OCI-LY1 (cell line): Measurements from ENCODE around the gene MRE11.

Experiments
- H2AFZ ChIP-seq: fragments of 200-600 bp; sonication (generic), shearing (Covaris generic); 2 replicates; pipeline ENCODE4 v1.6.0; 2014; ENCODE audit warnings: antibody characterized with exemption, mild to moderate bottlenecking, low read length
- H3F3A ChIP-seq: fragments of 200-600 bp; sonication (generic), shearing (Covaris generic); 2 replicates; pipeline ENCODE4 v1.6.0; 2014; ENCODE audit warnings: mild to moderate bottlenecking, antibody characterized with exemption, low read length, moderate library complexity; ENCODE audit not compliant: insufficient read depth
- H3K27ac ChIP-seq: fragments of 200-600 bp; sonication (generic); 2 replicates; pipeline ENCODE4 v1.5.1; 2014; ENCODE audit warnings: low read length, mixed run types, mild to moderate bottlenecking, low read depth; ENCODE audit not compliant: poor library complexity, severe bottlenecking
- H3K27me3 ChIP-seq: fragments of 200-600 bp; sonication (generic); 2 replicates; pipeline ENCODE4 v1.6.0; 2014; ENCODE audit warnings: antibody characterized with exemption, mild to moderate bottlenecking, low read length, moderate library complexity; ENCODE audit not compliant: insufficient read depth
- H3K36me3 ChIP-seq: fragments of 200-600 bp; sonication (generic); 2 replicates; pipeline ENCODE4 v1.6.1; 2014; ENCODE audit warnings: mild to moderate bottlenecking, antibody characterized with exemption, low read length, moderate library complexity, mixed read lengths; ENCODE audit not compliant: insufficient read depth
- H3K4me1 ChIP-seq: fragments of 200-600 bp; sonication (generic); 2 replicates; pipeline ENCODE4 v1.5.1; 2014; ENCODE audit warnings: mild to moderate bottlenecking, low read length, moderate library complexity; ENCODE audit not compliant: insufficient read depth, severe bottlenecking
- H3K4me2 ChIP-seq: fragments of 200-600 bp; sonication (generic), shearing (Covaris generic); 2 replicates; pipeline ENCODE4 v1.6.1; 2014; ENCODE audit warnings: low read length
- H3K4me3 ChIP-seq: fragments of 200-600 bp; sonication (generic); 2 replicates; pipeline ENCODE4 v1.5.1; 2014; ENCODE audit warnings: low read length, low read depth, mild to moderate bottlenecking, mixed read lengths; ENCODE audit not compliant: poor library complexity, severe bottlenecking
- H3K79me2 ChIP-seq: fragments of 200-600 bp; shearing (Covaris generic); 2 replicates; pipeline ENCODE4 v1.6.1; 2016; ENCODE audit warnings: mixed run types, low read length, mixed read lengths; ENCODE audit not compliant: insufficient read depth
- H3K9ac ChIP-seq: fragments of 200-600 bp; sonication (generic), shearing (Covaris generic); 2 replicates; pipeline ENCODE4 v1.6.1; 2014; ENCODE audit warnings: mild to moderate bottlenecking, low read length, mixed read lengths
- H3K9me2 ChIP-seq: fragments of 200-600 bp; sonication (generic), shearing (Covaris generic); 2 replicates; pipeline ENCODE4 v1.6.1; 2014; ENCODE audit warnings: low read depth, mild to moderate bottlenecking, low read length, mixed read lengths
- H3K9me3 ChIP-seq: fragments of 200-600 bp; shearing (Covaris generic); 2 replicates; pipeline ENCODE4 v1.6.1; 2014; ENCODE audit warnings: low read length, mixed read lengths
- H4K20me1 ChIP-seq: fragments of 200-600 bp; sonication (generic), shearing (Covaris generic); 2 replicates; pipeline ENCODE4 v1.6.0; 2016; ENCODE audit warnings: mild to moderate bottlenecking, low read length; ENCODE audit not compliant: insufficient read depth
- EZH2 ChIP-seq: fragments of 200-600 bp; sonication (generic), shearing (Covaris generic); IDR thresholded peaks from 2 replicates; pipeline ENCODE4 v1.8.0; 2017; ENCODE audit warnings: borderline replicate concordance, mixed run types, mild to moderate bottlenecking, antibody characterized with exemption, low read length, moderate library complexity, mixed read lengths
- TF ChIP-seq, protein P1 (sequence below): fragments of 200-600 bp; sonication (generic), shearing (Covaris generic); IDR thresholded peaks from 2 replicates; pipeline ENCODE4 v1.5.1; 2017; ENCODE audit warnings: mild to moderate bottlenecking, antibody characterized with exemption, low read length, moderate library complexity, mixed read lengths

MRE11 gene

GRCh38 chr11:94493281-94494125 is at the start of gene MRE11, which contains the start of gene ANKRD49:
Gene MRE11, minus strand, starts transcription at chr11:94493844. Its CDS starts 1,043 bp downstream, at chr11:94492801.
Gene ANKRD49, plus strand, starts transcription at chr11:94493984. Its CDS starts 2,710 bp downstream, at chr11:94496694.
- Histone ChIP-seq H3K9me2 (no peaks in the 10 kb centered on the region), H3K9me3 (no peaks in the 10 kb centered on the region), H3F3A (no peaks in the 10 kb centered on the region)

DNA sequence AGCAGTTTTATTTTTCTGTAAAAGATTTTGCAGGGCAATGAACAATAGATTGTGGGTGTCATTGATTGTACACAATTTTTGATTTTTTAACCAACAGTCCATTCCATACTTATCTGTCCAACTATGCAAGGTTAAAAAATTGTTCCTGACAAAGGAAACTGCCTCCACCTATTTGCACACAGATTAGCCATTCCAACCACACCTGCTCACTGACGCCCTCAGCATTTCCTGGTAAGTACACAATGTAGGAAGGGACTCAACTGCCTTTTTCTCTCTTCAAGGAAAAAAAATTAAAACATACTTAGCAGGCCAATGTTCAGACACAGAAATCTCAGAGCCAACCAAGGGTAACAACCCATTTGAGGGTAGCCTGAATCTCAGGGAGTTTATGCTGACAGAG is 45.8 kb upstream of the MRE11 start:
- no peaks in the 10 kb centered on the region for H3F3A ChIP-seq
- no peak overlapping the region for H3K27ac ChIP-seq
- no peak overlapping the region for H3K9ac ChIP-seq
- H3K9me3 ChIP-seq, result no peaks in the 10 kb centered on the region
- H3K9me2 ChIP-seq, result no peaks in the 10 kb centered on the region
- H3K4me3 ChIP-seq, result no peak overlapping the region
- H3K4me2 ChIP-seq, result no peak overlapping the region
- H3K79me2 ChIP-seq, result no peaks in the 10 kb centered on the region
- TF ChIP-seq EZH2, result no peak
- TF ChIP-seq, protein P1, sequence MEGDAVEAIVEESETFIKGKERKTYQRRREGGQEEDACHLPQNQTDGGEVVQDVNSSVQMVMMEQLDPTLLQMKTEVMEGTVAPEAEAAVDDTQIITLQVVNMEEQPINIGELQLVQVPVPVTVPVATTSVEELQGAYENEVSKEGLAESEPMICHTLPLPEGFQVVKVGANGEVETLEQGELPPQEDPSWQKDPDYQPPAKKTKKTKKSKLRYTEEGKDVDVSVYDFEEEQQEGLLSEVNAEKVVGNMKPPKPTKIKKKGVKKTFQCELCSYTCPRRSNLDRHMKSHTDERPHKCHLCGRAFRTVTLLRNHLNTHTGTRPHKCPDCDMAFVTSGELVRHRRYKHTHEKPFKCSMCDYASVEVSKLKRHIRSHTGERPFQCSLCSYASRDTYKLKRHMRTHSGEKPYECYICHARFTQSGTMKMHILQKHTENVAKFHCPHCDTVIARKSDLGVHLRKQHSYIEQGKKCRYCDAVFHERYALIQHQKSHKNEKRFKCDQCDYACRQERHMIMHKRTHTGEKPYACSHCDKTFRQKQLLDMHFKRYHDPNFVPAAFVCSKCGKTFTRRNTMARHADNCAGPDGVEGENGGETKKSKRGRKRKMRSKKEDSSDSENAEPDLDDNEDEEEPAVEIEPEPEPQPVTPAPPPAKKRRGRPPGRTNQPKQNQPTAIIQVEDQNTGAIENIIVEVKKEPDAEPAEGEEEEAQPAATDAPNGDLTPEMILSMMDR, result no peak
- H3K27me3 ChIP-seq, result no peaks in the 10 kb centered on the region
- H4K20me1 ChIP-seq, result no peaks in the 10 kb centered on the region
- no peaks in the 10 kb centered on the region for H3K36me3 ChIP-seq
- H3K4me1 ChIP-seq, result no peaks in the 10 kb centered on the region
- no peak overlapping the region for H2AFZ ChIP-seq

More at GRCh38 chr11:94493281-94494125, at the start of gene MRE11, which contains the start of gene ANKRD49:
- Histone ChIP-seq H3K9ac (peak within 1 kb of the TSS; percentile 95), H3K79me2 (peaks cover 36% of the 10 kb centered on the region), H4K20me1 (no peaks in the 10 kb centered on the region), H3K27me3 (no peaks in the 10 kb centered on the region), H3K36me3 (peaks cover 43% of the 10 kb centered on the region), H2AFZ (peak within 1 kb of the TSS; percentile 73), H3K4me1 (peaks cover 35% of the 10 kb centered on the region), H3K4me3 (peak within 1 kb of the TSS; percentile 95), H3K27ac (peak within 1 kb of the TSS; percentile 58), H3K4me2 (peak within 1 kb of the TSS; percentile 94)
- TF ChIP-seq, protein P1, result no peak
- no peak for TF ChIP-seq EZH2

DNA sequence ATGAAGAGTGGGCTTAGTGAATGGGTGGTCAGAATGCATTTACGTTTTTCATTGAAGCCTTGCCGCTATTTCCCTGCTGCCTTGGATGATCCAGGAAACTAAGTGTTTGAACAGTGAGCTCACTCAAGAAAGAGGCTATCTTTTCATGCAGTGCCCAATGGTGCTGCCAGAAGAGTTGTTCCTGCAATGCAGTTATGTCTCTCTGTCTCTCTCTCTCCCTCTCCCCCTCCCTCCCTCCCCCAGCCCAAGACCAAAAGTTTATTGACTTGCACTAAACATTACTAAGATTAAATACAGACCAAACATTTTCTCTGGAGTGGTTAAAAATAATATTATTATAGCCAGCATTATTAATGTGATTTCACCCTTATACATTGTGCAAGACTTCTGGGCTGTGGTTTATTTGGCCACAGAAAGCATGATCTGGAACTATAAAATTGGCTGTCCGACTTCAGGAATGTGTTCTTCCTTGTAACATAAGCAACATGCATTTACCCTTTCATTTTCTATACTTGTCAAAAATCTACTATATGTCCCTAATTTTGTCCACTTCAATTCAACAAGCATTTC is 43.5 kb upstream of the MRE11 start:
- TF ChIP-seq, protein P1, result no peak
- no peak for TF ChIP-seq EZH2
- H4K20me1 ChIP-seq, result no peaks in the 10 kb centered on the region
- H3K27ac ChIP-seq, result no peak overlapping the region
- no peak overlapping the region for H2AFZ ChIP-seq
- H3K4me1 ChIP-seq, result no peaks in the 10 kb centered on the region
- H3K4me3 ChIP-seq, result no peak overlapping the region
- H3K36me3 ChIP-seq, result no peaks in the 10 kb centered on the region
- no peaks in the 10 kb centered on the region for H3K9me3 ChIP-seq
- no peaks in the 10 kb centered on the region for H3K9me2 ChIP-seq
- no peak overlapping the region for H3K9ac ChIP-seq
- no peaks in the 10 kb centered on the region for H3K79me2 ChIP-seq
- no peak overlapping the region for H3K4me2 ChIP-seq
- no peaks in the 10 kb centered on the region for H3K27me3 ChIP-seq
- H3F3A ChIP-seq, result no peaks in the 10 kb centered on the region
